Measurements from ENCODE around the gene CHMP1A. TPM values are rescaled to one million over a fixed set of nuclear protein-coding genes. Genes with fewer than 3 reads are reported as not detected.

CHMP1A gene
- total RNA-seq, 4 donors from 2014 or later, result 40.4 to 64.3 (median 50.3) TPM

DNA sequence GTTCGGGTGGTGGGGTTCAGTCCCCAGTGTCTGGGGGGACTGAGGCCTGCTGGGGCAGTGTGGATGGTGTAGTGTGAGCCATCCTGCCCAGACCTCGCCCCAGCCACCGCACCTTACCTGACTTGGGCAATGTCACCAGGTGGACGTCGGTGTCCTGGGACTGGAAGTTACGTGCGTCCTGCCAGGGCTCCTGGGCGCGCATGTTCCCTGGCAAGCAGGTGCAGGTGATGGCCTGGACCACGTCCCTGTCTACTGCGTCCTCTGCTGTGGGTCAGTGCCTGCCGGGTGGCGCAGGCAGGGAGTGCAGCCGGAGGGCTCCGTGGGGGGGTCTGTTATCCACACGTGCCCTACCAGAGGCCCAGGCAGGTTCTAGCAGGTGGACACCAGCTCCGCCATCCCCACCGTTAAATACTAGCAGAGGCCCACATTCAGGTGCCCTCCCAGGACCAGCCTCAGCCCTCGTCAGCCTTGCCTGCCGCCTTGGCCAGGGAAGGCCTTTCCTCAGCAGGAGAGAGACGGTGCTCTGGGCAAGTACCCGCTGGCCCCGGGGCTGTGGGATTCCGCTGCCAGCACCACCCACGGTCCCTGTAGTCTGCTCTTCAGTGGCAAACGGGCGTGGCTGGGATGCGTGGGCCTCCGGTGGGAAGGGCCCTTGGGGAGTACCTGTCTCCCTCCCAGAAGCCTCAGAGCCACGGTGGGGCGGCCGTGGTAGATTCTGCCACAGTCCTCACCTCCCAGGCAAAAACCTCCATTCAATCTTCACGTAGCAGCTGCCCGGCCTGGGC lies 52.1 kb downstream of the CHMP1A start:
- TF ChIP-seq, protein P1, sequence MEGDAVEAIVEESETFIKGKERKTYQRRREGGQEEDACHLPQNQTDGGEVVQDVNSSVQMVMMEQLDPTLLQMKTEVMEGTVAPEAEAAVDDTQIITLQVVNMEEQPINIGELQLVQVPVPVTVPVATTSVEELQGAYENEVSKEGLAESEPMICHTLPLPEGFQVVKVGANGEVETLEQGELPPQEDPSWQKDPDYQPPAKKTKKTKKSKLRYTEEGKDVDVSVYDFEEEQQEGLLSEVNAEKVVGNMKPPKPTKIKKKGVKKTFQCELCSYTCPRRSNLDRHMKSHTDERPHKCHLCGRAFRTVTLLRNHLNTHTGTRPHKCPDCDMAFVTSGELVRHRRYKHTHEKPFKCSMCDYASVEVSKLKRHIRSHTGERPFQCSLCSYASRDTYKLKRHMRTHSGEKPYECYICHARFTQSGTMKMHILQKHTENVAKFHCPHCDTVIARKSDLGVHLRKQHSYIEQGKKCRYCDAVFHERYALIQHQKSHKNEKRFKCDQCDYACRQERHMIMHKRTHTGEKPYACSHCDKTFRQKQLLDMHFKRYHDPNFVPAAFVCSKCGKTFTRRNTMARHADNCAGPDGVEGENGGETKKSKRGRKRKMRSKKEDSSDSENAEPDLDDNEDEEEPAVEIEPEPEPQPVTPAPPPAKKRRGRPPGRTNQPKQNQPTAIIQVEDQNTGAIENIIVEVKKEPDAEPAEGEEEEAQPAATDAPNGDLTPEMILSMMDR (IDR thresholded peaks at IDR 0.05; ENCODE audit: low read depth), result no peak

- TF ChIP-seq, protein P1 (IDR thresholded peaks at IDR 0.05; ENCODE audit: low read depth), result no peak
Observed at GRCh38 chr16:89604764-89605163, 52.7 kb downstream of the CHMP1A start.

DNA sequence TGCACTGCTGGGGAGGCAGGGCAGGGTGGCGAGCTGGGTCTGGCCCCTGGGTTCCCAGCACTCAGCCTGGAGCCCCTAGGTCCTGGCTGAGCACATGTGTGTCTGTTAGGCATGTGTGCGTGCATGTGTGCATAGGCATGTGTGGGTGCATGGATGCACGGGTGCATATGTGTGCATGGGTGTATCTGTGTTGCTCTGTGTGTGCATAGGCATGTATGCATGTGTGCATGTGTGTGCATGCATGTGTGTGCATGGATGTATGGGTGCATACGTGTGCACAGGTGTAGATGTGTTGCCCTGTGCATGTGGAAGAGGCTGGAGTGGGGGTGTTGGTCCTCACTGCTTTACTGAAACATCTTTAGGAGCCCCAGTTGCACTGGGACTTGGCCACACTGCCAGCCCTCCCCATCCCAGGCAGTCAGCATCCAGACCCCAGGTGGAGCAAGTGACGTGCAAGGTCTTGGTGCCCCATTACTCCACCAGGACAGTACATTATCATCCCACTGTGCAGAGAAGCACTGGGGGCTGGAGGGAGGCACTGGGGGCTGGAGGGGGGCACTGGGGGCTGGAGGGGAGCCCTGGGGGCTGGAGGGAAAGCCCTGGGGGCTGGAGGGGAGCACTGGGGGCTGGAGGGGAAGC lies 54.4 kb downstream of the CHMP1A start:
- TF ChIP-seq, protein P1 (IDR thresholded peaks at IDR 0.05; ENCODE audit: low read depth), result no peak

DNA sequence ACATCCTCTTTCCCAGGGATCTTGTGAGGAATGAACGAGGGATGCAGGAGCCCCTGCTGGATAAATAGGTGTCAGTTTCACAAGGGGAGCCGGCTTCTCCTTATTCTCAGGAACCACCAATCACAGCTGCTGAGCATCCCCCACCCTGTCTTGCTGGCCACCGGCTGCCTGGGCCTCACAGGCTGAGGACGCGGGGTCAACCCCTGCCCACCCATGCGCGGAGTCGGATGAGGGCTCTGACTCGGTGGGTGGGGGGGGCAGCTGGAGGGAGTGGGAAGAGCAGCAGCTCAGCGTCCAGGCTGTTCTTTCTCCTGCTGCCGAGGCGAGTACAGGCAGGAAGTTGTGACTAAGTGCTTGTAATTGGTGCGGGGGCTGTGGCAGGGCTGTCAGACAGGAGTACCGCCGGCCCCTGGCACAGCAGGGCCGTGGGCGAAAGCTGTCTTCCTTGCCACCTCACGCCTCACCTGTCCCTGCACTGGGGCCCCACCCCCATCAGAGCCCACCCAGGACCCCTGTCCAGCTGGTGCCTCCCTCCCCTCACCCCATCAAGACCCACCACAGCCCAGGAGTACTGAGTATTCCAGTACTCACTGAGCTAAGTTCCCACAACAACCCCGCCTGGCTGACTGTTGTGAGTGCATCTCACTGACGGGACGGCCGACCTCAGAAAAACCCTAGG lies 55.1 kb downstream of the CHMP1A start:
- TF ChIP-seq, protein P1 (IDR thresholded peaks at IDR 0.05; ENCODE audit: low read depth), result no peak

DNA sequence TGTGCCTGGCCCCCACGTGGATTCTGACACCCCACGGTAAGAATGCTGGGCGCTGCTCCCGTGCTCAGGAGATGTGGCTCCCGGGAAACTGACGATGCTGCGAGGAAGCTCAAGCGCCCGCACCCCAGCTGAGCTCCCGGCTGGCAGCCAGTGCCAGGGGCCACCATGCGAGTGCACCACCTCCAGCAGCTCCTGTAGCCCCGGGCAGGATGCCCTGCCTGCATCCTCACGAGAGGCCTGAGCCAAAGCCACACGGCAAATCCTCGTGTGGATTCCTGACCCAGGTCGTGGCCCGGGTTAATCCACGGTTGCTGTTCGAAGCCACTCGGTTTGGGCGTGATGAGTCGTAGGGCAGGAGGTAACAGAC lies 55.6 kb downstream of the CHMP1A start:
- TF ChIP-seq, protein P1 (IDR thresholded peaks at IDR 0.05; ENCODE audit: low read depth), result no peak

- TF ChIP-seq, protein P1 (IDR thresholded peaks at IDR 0.05; ENCODE audit: low read depth), result no peak
Observed at GRCh38 chr16:89600956-89601355, 56.6 kb downstream of the CHMP1A start.

DNA sequence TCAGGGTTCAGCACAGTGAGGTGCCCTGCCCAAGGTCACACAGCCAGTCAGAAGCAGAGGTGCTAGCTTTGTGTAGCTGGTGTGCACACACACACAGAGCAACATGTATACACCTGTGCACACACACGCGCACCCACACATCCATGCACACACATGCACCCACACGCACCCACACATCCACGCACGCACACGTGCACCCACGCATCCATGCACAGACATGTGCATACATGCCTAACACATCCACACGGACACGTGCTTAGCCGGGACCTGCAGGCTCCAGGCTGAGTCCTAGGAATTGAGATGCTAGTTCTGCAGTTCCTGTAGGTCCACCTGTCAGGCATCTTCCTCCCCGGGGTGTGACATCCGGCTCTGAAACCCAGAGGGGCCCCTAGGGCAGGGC lies 57.1 kb downstream of the CHMP1A start:
- TF ChIP-seq, protein P1 (IDR thresholded peaks at IDR 0.05; ENCODE audit: low read depth), result no peak

Measured in subcutaneous adipose tissue (tissue), 4 donors.